Common myeloid progenitor, CD34-positive (primary cell): ENCODE data around the gene TSPO2.

ENCODE experiments used
- CTCF ChIA-PET: fragments of 350-600 bp; sonication (Branson Sonifier 250); formaldehyde crosslinking; loops from one replicate; lab custom pipeline; 2021; ENCODE audit warnings: antibody characterized with exemption; lab: Charles Lee
- POLR2A ChIA-PET: fragments of 350-600 bp; sonication (Branson Sonifier 250); formaldehyde crosslinking; loops from one replicate; lab custom pipeline; 2021; ENCODE audit warnings: antibody characterized with exemption; lab: Charles Lee
- DNase-seq, 3 donors: peaks; one replicate each; pipeline versions ENCODE4 v3.0.0 to v3.0.0-alpha.2; 2013
- H3K27ac ChIP-seq, 2 experiments: 1 replicate in 1 of 2; 2 replicates in 1 of 2; pipeline ENCODE4 v1.7.0; 2013; ENCODE audit warnings: inconsistent platforms in 2 of 2, low read length in 2 of 2, mild to moderate bottlenecking in 2 of 2, low read depth in 1 of 2, moderate library complexity in 1 of 2; ENCODE audit not compliant: severe bottlenecking in 2 of 2, insufficient read depth in 1 of 2, poor library complexity in 1 of 2
- H3K27me3 ChIP-seq, 5 experiments: replicated peaks in 2 of 5; 1 replicate in 3 of 5; 2 replicates in 2 of 5; pipeline versions ENCODE4 v1.6.1 to v1.7.0; 2013; ENCODE audit warnings: low read length in 4 of 5, mild to moderate bottlenecking in 2 of 5, moderate library complexity in 2 of 5, inconsistent platforms in 1 of 5; ENCODE audit not compliant: insufficient read depth in 5 of 5, control insufficient read depth in 4 of 5
- H3K36me3 ChIP-seq, 4 experiments: 1 replicate in 2 of 4; 2 replicates in 2 of 4; pipeline versions ENCODE4 v1.6.1 to v1.7.0; 2013; ENCODE audit warnings: low read length in 3 of 4, control low read depth in 1 of 4, mild to moderate bottlenecking in 1 of 4; ENCODE audit not compliant: control insufficient read depth in 4 of 4, insufficient read depth in 4 of 4
- H3K4me1 ChIP-seq, 4 experiments: 1 replicate in 3 of 4; 2 replicates in 1 of 4; pipeline versions ENCODE4 v1.6.1 to v1.7.1; 2013; ENCODE audit warnings: low read length in 3 of 4, mild to moderate bottlenecking in 3 of 4, control low read depth in 1 of 4, inconsistent platforms in 1 of 4, moderate library complexity in 1 of 4; ENCODE audit not compliant: control insufficient read depth in 4 of 4, insufficient read depth in 4 of 4; ENCODE audit errors: control extremely low read depth in 1 of 4
- H3K4me3 ChIP-seq, 7 experiments: 1 replicate in 4 of 7; 2 replicates in 3 of 7; pipeline versions ENCODE4 v1.5.1 to v1.7.0; 2013; ENCODE audit warnings: mild to moderate bottlenecking in 7 of 7, low read length in 6 of 7, moderate library complexity in 6 of 7, inconsistent platforms in 2 of 7, low read depth in 2 of 7, control low read depth in 1 of 7; ENCODE audit not compliant: insufficient read depth in 4 of 7, control insufficient read depth in 1 of 7; ENCODE audit errors: extremely low read depth in 1 of 7
- H3K9me3 ChIP-seq, 5 experiments: 1 replicate in 4 of 5; 2 replicates in 1 of 5; pipeline versions ENCODE4 v1.6.1 to v1.7.1; 2013; ENCODE audit warnings: low read length in 4 of 5, mild to moderate bottlenecking in 2 of 5, inconsistent platforms in 1 of 5, low read depth in 1 of 5, moderate library complexity in 1 of 5; ENCODE audit not compliant: control insufficient read depth in 4 of 5, insufficient read depth in 2 of 5; ENCODE audit errors: control extremely low read depth in 1 of 5
- WGBS: methylation state at CpG from one replicate; pipeline ENCODE4 v1.1.5; 2013; ENCODE audit not compliant: insufficient coverage; 5-methylcytosine and 5-hydroxymethylcytosine counted together

Gene TSPO2

GRCh38 chr6:41036186-41036585 is 6.1 kb upstream of the TSPO2 start:
- H3K27me3 ChIP-seq = no peaks in the 10 kb centered on the region
- DNase-seq = no peak
- H3K27ac ChIP-seq = no peak overlapping the region
- POLR2A ChIA-PET = interaction anchor here (0.7 kb wide), 1 partner anchor 106 kb away, joined by 3 read pairs; no protein-coding TSS in a partner anchor
- H3K36me3 ChIP-seq = no peaks in the 10 kb centered on the region
- CTCF ChIA-PET = interaction anchor here (0.8 to 3.6 kb wide), 10 partner anchors 8 to 45 kb away, joined by 3 to 21 read pairs (median 7); no protein-coding TSS in a partner anchor
- no CpG with 5 or more reads among the region's 3 CpGs for WGBS
- H3K4me3 ChIP-seq = no peak overlapping the region
- peaks cover 0 to 9% (median 7%) of the 10 kb centered on the region in 4 experiments for H3K4me1 ChIP-seq
- H3K9me3 ChIP-seq = no peaks in the 10 kb centered on the region

- Histone ChIP-seq H3K36me3 (no peaks in the 10 kb centered on the region), H3K27ac (no peak overlapping the region), H3K4me3 (no peak overlapping the region), H3K4me1 (peaks cover 0 to 9% (median 7%) of the 10 kb centered on the region in 4 experiments), H3K9me3 (no peaks in the 10 kb centered on the region), H3K27me3 (no peaks in the 10 kb centered on the region)
- POLR2A ChIA-PET = interaction anchor here (0.7 kb wide), 1 partner anchor 105 kb away, joined by 3 read pairs; no protein-coding TSS in a partner anchor
- no peak for DNase-seq
- WGBS = 95% methylated on average over 2 of the region's 2 CpGs
- CTCF ChIA-PET = interaction anchor here (0.8 to 3.6 kb wide), 10 partner anchors 8 to 46 kb away, joined by 3 to 21 read pairs (median 7); no protein-coding TSS in a partner anchor
Measured at GRCh38 chr6:41036601-41037000, 5.7 kb upstream of the TSPO2 start.

GRCh38 chr6:41037107-41037900 is 5.0 kb upstream of the TSPO2 start:
- no peaks in the 10 kb centered on the region for H3K27me3 ChIP-seq
- POLR2A ChIA-PET = no interaction called here
- WGBS = 88% methylated on average over 9 of the region's 13 CpGs
- H3K27ac ChIP-seq = no peak overlapping the region
- peaks cover 0 to 8% (median 7%) of the 10 kb centered on the region in 4 experiments for H3K4me1 ChIP-seq
- no peaks in the 10 kb centered on the region for H3K9me3 ChIP-seq
- CTCF ChIA-PET = interaction anchor here (0.6 to 3.6 kb wide), 9 partner anchors 9 to 1673 kb away, joined by 3 to 21 read pairs (median 7); no protein-coding TSS in a partner anchor
- H3K4me3 ChIP-seq = no peak overlapping the region
- DNase-seq = no peak
- no peaks in the 10 kb centered on the region for H3K36me3 ChIP-seq

- H3K4me3 ChIP-seq = no peak overlapping the region
- no peaks in the 10 kb centered on the region for H3K36me3 ChIP-seq
- peaks cover 0 to 8% (median 7%) of the 10 kb centered on the region in 4 experiments for H3K4me1 ChIP-seq
- no peak for DNase-seq
- WGBS = 100% methylated on average over 1 of the region's 3 CpGs
- CTCF ChIA-PET = interaction anchor here (1.1 to 7.6 kb wide), 6 partner anchors 9 to 30 kb away, joined by 3 to 82 read pairs (median 17); partner anchors contain the start of gene APOBEC2
- POLR2A ChIA-PET = no interaction called here
- H3K27me3 ChIP-seq = no peaks in the 10 kb centered on the region
- no peak overlapping the region for H3K27ac ChIP-seq
- no peaks in the 10 kb centered on the region for H3K9me3 ChIP-seq
Measured at GRCh38 chr6:41038205-41038604, 4.1 kb upstream of the TSPO2 start.

GRCh38 chr6:41039060-41039998 is 2.9 kb upstream of the TSPO2 start, which contains the start of gene UNC5CL:
Gene UNC5CL, minus strand, starts transcription at chr6:41039221. Its CDS starts 4,147 bp downstream, at chr6:41035074.
- Histone ChIP-seq H3K27ac (no peak within 1 kb of the TSS), H3K27me3 (no peaks in the 10 kb centered on the region), H3K9me3 (no peaks in the 10 kb centered on the region), H3K36me3 (no peaks in the 10 kb centered on the region), H3K4me3 (no peak within 1 kb of the TSS), H3K4me1 (peaks cover 0 to 8% (median 7%) of the 10 kb centered on the region in 4 experiments)
- CTCF ChIA-PET = interaction anchor here (0.6 to 7.6 kb wide), 17 partner anchors 10 to 1056 kb away, joined by 3 to 82 read pairs (median 4); partner anchors contain the start of gene APOBEC2
- POLR2A ChIA-PET = no interaction called here
- DNase-seq = peak; percentile 37 to 66 (median 59)
- 77% methylated on average over 8 of the region's 10 CpGs for WGBS

GRCh38 chr6:41040101-41040939 is 1.9 kb upstream of the TSPO2 start:
- no peak overlapping the region for H3K27ac ChIP-seq
- H3K4me1 ChIP-seq = peaks cover 0 to 8% (median 7%) of the 10 kb centered on the region in 4 experiments
- CTCF ChIA-PET = interaction anchor here (0.9 to 7.6 kb wide), 17 partner anchors 11 to 1057 kb away, joined by 3 to 82 read pairs (median 4); partner anchors contain the start of gene APOBEC2
- H3K36me3 ChIP-seq = no peaks in the 10 kb centered on the region
- H3K4me3 ChIP-seq = no peak overlapping the region
- DNase-seq = peak in 1 of 3 donors; percentile 29
- no peaks in the 10 kb centered on the region for H3K9me3 ChIP-seq
- 86% methylated on average over 2 of the region's 6 CpGs for WGBS
- H3K27me3 ChIP-seq = no peaks in the 10 kb centered on the region
- POLR2A ChIA-PET = no interaction called here
